BE2C (cell line): ENCODE data around the gene SERHL2.
"Not testable (repeated sequence)": the region's sequence is repeated elsewhere in the genome, so short reads cannot be mapped to it uniquely, and the experiment has no call there.

ENCODE experiments used
- DNase-seq: peaks from one replicate; pipeline ENCODE4 v3.0.0-alpha.2; 2020
- H3K27me3 ChIP-seq: fragments of 250-450 bp; sonication (Bioruptor Pico); 2 replicates; pipeline ENCODE4 v1.5.1; 2020; ENCODE audit warnings: mild to moderate bottlenecking
- H3K36me3 ChIP-seq: fragments of 250-450 bp; sonication (Bioruptor Pico); 2 replicates; pipeline ENCODE4 v1.5.1; 2020; ENCODE audit warnings: mild to moderate bottlenecking
- H3K4me1 ChIP-seq: fragments of 250-450 bp; sonication (Bioruptor Pico); 2 replicates; pipeline ENCODE4 v1.5.1; 2020
- H3K4me3 ChIP-seq: 2 replicates; pipeline ENCODE4 v1.5.1; 2011; ENCODE audit warnings: low read depth, low read length
- H3K9me3 ChIP-seq: fragments of 250-450 bp; sonication (Bioruptor Pico); 2 replicates; pipeline ENCODE4 v1.5.1; 2020
- TF ChIP-seq, protein P1 (sequence below): IDR thresholded peaks from 2 replicates; pipeline ENCODE4 v1.5.1; 2012; ENCODE audit warnings: mild to moderate bottlenecking, low read depth, low read length

Gene SERHL2

DNA sequence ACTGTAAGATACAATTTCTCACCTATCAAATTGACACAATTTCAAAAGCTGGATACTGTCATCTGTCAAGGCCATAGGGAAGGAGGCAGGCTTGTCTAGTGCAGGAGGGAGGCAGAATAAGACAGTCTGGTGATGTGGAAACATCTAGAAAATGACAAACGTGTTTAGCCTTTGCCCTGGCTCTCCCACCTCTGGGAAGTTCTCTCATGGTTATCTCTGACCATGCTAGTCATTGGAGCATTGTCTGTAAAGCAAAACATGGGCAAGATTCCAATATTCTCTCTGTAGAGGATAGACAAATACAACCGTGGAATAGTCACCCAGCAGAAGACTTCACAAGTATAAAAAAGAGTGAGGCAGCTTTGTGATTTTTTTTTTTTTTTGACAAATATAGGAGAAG, 9.1 kb upstream of the SERHL2 start:
- Histone ChIP-seq H3K9me3 (no peaks in the 10 kb centered on the region), H3K36me3 (no peaks in the 10 kb centered on the region), H3K4me3 (no peak overlapping the region), H3K4me1 (peaks cover 5% of the 10 kb centered on the region; the same call in 1 of the 2 replicates), H3K27me3 (no peaks in the 10 kb centered on the region)
- DNase-seq: no peak
- TF ChIP-seq, protein P1, sequence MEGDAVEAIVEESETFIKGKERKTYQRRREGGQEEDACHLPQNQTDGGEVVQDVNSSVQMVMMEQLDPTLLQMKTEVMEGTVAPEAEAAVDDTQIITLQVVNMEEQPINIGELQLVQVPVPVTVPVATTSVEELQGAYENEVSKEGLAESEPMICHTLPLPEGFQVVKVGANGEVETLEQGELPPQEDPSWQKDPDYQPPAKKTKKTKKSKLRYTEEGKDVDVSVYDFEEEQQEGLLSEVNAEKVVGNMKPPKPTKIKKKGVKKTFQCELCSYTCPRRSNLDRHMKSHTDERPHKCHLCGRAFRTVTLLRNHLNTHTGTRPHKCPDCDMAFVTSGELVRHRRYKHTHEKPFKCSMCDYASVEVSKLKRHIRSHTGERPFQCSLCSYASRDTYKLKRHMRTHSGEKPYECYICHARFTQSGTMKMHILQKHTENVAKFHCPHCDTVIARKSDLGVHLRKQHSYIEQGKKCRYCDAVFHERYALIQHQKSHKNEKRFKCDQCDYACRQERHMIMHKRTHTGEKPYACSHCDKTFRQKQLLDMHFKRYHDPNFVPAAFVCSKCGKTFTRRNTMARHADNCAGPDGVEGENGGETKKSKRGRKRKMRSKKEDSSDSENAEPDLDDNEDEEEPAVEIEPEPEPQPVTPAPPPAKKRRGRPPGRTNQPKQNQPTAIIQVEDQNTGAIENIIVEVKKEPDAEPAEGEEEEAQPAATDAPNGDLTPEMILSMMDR: no peak

DNA sequence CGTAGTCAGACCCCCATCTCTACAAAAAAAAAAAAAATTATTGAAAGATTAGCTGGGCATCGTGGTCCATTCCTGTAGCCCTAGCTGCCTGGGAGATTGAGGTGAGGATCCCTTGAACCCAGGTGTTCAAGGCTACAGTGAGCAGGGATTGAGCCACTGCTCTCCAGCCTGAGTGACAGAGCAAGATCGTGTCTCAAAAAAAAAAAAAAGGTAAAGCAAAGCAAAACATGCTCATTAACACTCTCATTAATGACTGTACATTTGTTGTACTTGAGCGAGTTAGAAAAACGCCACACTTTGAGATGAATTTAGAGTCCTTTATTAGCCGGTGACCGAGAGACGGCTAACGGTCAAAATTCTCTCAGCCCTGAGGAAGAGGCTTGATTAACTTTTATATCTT, 6.2 kb upstream of the SERHL2 start:
- H3K4me3 ChIP-seq: no peak overlapping the region
- DNase-seq: no peak
- TF ChIP-seq, protein P1: no peak
- H3K4me1 ChIP-seq: peaks cover 5% of the 10 kb centered on the region; the same call in 1 of the 2 replicates
- no peaks in the 10 kb centered on the region for H3K27me3 ChIP-seq
- H3K9me3 ChIP-seq: no peaks in the 10 kb centered on the region
- no peaks in the 10 kb centered on the region for H3K36me3 ChIP-seq

GRCh38 chr22:42548126-42548525, 5.6 kb upstream of the SERHL2 start:
- H3K4me3 ChIP-seq, H3K36me3 ChIP-seq, H3K9me3 ChIP-seq, H3K27me3 ChIP-seq, DNase-seq, H3K4me1 ChIP-seq: not testable (repeated sequence)

DNA sequence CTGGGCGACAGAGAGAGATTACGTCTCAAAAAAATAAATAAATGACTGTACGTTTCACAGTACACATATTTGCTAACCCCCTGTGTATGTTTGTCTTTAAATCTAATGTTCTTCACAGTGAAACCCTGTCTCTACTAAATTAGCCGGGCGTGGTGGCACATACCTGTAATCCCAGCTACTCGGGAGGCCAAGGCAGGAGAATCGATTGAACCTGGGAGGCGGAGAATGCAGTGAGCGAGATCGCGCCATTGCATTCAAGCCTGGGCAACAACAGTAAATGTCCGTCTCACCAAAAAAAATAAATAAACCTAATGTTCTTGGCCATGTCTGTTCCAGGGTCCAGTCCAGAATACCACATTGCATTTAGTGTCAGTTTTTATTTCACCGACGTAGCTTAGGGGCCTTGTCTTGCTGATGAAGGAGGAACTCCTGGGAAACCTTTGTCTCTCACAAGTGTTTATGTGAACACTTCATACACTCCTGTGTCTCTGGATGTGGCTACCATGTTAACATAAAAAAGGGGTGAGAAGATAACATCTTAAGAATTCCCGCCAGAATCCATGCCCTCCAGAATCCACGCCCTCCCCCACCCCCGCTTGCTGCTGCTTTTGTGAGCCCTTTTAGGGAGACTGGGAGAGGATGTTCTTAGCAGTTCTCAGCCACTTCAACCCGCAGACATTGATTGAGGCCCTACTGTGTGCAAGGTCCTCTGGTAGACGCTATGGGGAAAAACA, 5.0 kb upstream of the SERHL2 start:
- H3K9me3 ChIP-seq: no peaks in the 10 kb centered on the region
- TF ChIP-seq, protein P1: no peak
- H3K4me3 ChIP-seq: no peak overlapping the region
- peaks cover 5% of the 10 kb centered on the region; the same call in 1 of the 2 replicates for H3K4me1 ChIP-seq
- no peaks in the 10 kb centered on the region for H3K27me3 ChIP-seq
- H3K36me3 ChIP-seq: no peaks in the 10 kb centered on the region
- no peak for DNase-seq

DNA sequence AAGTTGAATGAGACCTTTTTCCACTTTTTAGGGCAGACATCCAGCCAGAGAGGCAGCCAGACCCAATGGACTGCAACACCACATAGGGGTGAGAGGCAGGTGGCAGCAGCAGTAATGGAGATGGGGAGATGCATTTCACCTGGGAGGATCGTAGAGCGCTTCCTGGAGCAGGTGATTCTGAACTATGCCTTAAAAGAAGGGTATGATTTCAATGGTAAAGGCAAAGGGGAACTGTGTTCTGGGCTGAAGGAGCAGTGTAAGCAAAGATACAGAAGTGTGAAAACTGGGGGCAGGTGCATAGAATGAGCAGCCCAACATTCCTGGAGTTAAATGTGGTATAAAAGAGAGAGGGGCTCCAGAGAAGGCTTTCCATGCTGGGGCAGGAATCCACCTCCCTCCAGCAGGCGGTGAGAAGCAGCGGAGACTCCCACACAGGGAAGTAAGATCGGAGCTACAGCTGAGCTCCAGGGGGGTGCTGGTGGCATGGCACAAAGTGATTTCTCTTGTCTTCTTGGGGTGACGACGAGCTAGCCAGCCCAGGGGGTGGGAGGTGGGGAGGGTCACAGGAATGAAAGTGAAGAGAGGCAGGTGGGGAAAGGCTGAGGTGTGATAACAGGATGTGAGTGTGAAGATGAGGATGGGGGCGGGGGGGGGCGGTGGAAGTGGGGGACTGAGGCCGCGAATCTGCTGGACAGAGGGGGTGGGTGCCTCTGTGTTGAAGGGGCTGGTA, 4.3 kb upstream of the SERHL2 start:
- no peaks in the 10 kb centered on the region for H3K27me3 ChIP-seq
- H3K4me3 ChIP-seq: no peak overlapping the region
- no peaks in the 10 kb centered on the region for H3K36me3 ChIP-seq
- peaks cover 5% of the 10 kb centered on the region; the same call in 1 of the 2 replicates for H3K4me1 ChIP-seq
- no peaks in the 10 kb centered on the region for H3K9me3 ChIP-seq
- no peak for DNase-seq
- TF ChIP-seq, protein P1: no peak

DNA sequence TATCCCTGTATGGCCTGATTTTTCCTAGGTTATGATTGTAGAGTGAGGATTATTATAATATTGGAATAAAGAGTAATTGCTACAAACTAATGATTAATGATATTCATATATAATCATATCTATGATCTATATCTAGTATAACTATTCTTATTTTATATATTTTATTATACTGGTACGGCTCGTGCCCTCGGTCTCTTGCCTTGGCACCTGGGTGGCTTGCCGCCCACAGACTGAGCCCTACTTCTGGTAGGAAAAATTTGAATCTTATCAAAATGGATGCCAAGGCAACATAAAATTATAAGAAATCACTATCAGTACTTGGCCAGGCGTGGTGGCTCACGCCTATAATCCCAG, 1.5 kb upstream of the SERHL2 start:
- H3K4me1 ChIP-seq, H3K27me3 ChIP-seq, H3K9me3 ChIP-seq, H3K36me3 ChIP-seq, DNase-seq, H3K4me3 ChIP-seq: not testable (repeated sequence)

DNA sequence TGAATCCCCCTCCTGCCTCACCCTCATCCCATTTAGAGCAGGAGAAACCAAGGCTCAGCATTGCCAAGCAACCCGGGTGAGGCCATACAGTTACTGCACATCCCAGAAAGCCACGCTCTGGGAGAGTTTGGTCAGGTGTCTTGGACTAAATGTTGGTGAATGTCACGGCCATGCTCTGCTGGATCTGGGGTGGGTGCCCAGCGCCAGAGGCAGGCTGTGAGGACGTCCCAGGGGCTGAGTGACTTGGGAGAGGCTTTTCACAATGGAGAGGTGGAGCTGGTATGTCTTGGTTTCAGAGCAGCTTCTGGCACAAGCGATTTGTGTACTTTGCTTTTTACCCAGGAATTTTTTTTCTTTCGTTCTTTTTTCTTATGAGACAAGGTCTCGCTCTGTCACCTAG, 6.6 kb downstream of the SERHL2 start:
- peaks cover 7% of the 10 kb centered on the region for H3K4me1 ChIP-seq
- H3K4me3 ChIP-seq: no peak overlapping the region
- no peaks in the 10 kb centered on the region; the same call in 1 of the 2 replicates for H3K36me3 ChIP-seq
- H3K27me3 ChIP-seq: no peaks in the 10 kb centered on the region
- TF ChIP-seq, protein P1: no peak
- DNase-seq: no peak
- H3K9me3 ChIP-seq: no peaks in the 10 kb centered on the region
